Loucy (cell line): ENCODE data around the gene D2HGDH.

Experiments
- EZH2phosphoT487 ChIP-seq: fragments of 200-600 bp; IDR thresholded peaks from 2 replicates; pipeline ENCODE4 v1.6.1; 2018; ENCODE audit warnings: antibody characterized with exemption, mild to moderate bottlenecking, moderate library complexity, borderline replicate concordance
- TF ChIP-seq, protein P1 (sequence below): fragments of 200-600 bp; sonication (generic); conservative IDR thresholded peaks from 2 replicates; pipeline ENCODE4 v1.5.1; 2014; ENCODE audit warnings: mild to moderate bottlenecking, antibody characterized with exemption, low read length

DNA sequence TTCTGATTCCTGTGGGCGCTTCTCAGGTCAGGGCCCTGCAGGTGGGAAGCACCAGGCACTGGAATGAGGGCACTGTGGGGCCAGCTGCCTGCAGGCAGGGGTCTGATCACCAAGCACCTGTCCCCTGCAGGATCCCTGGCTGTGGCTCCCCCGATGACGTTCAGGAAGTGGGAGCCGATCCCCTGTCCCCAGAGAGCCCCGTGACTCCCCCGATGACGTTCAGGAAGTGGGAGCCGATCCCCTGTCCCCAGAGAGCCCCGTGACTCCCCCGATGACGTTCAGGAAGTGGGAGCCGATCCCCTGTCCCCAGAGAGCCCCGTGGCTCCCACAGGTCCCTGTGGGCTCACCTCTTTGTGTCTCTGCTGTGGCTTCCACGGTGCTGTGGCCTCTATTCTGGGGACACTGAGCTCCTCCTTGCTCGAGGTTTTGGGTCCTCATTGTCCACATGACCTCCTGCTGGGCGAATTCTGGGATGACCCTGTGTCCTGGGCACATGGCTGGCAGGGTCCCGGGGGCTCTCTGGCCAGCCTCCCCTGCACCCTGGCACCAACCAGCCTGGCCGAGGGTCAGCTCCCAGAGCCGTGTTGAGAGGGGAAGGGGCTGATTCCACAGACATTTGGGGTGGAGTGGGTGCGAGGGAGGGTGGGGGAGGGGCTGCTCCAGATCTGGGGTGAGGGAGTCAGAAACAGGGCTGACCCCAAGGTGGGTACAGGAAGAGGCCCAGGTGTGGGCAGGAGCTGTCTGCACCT is 79.4 kb downstream of the D2HGDH start:
- TF ChIP-seq, protein P1, sequence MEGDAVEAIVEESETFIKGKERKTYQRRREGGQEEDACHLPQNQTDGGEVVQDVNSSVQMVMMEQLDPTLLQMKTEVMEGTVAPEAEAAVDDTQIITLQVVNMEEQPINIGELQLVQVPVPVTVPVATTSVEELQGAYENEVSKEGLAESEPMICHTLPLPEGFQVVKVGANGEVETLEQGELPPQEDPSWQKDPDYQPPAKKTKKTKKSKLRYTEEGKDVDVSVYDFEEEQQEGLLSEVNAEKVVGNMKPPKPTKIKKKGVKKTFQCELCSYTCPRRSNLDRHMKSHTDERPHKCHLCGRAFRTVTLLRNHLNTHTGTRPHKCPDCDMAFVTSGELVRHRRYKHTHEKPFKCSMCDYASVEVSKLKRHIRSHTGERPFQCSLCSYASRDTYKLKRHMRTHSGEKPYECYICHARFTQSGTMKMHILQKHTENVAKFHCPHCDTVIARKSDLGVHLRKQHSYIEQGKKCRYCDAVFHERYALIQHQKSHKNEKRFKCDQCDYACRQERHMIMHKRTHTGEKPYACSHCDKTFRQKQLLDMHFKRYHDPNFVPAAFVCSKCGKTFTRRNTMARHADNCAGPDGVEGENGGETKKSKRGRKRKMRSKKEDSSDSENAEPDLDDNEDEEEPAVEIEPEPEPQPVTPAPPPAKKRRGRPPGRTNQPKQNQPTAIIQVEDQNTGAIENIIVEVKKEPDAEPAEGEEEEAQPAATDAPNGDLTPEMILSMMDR: no peak
- TF ChIP-seq EZH2phosphoT487: no peak
